ENCODE measurements around the gene TERT.

The TERT gene

DNA sequence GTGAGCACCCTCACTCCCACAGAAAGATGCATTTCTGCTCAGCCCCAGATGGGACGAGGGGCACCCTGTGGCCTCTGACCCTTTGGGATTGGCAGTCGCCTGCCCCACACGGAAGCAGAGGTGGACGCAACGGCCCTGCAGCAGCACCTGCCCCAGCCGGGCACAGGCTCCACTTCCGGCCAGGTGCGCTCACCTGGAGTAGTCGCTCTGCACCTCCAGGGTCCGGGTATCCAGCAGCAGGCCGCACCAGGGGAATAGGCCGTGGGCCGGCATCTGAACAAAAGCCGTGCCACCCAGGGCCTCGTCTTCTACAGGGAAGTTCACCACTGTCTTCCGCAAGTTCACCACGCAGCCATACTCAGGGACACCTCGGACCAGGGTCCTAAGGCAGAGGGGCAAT lies 30.7 kb downstream of the TERT start:
- in situ Hi-C loops (cut with HindIII; ENCODE audit: low sequenced_read_pairs), result no loop called here
- DNase-seq (ENCODE audit: low read depth), result no peak
- TF ChIP-seq, protein P1, sequence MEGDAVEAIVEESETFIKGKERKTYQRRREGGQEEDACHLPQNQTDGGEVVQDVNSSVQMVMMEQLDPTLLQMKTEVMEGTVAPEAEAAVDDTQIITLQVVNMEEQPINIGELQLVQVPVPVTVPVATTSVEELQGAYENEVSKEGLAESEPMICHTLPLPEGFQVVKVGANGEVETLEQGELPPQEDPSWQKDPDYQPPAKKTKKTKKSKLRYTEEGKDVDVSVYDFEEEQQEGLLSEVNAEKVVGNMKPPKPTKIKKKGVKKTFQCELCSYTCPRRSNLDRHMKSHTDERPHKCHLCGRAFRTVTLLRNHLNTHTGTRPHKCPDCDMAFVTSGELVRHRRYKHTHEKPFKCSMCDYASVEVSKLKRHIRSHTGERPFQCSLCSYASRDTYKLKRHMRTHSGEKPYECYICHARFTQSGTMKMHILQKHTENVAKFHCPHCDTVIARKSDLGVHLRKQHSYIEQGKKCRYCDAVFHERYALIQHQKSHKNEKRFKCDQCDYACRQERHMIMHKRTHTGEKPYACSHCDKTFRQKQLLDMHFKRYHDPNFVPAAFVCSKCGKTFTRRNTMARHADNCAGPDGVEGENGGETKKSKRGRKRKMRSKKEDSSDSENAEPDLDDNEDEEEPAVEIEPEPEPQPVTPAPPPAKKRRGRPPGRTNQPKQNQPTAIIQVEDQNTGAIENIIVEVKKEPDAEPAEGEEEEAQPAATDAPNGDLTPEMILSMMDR (IDR thresholded peaks at IDR 0.05; ENCODE audit: low read depth, low read length, missing control alignments), result no peak
- no peak overlapping the region for H3K4me3 ChIP-seq (ENCODE audit: low read depth, low read length)

DNA sequence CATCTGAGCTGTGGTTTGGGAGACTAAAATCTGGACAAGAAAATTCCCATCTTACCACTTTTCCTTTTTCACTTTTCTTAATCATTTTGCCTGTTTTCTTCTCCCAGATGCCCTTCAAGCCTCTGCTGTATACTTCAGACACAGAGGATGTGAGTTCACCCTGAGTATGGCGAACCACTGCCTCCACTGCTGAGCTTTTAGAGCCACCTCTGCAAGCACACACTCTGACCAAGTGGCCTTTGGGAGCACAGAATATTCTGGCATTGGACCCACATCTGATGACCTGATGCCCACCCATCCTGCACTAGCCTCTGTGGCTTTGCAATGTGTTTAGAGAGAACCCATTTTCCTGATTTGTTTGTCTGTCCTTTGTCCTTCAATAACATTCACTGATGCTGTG lies 32.5 kb downstream of the TERT start:
- DNase-seq (ENCODE audit: low read depth), result no peak
- in situ Hi-C loops (cut with HindIII; ENCODE audit: low sequenced_read_pairs), result no loop called here
- TF ChIP-seq, protein P1 (IDR thresholded peaks at IDR 0.05; ENCODE audit: low read depth, low read length, missing control alignments), result no peak
- H3K4me3 ChIP-seq (ENCODE audit: low read depth, low read length), result no peak overlapping the region

DNA sequence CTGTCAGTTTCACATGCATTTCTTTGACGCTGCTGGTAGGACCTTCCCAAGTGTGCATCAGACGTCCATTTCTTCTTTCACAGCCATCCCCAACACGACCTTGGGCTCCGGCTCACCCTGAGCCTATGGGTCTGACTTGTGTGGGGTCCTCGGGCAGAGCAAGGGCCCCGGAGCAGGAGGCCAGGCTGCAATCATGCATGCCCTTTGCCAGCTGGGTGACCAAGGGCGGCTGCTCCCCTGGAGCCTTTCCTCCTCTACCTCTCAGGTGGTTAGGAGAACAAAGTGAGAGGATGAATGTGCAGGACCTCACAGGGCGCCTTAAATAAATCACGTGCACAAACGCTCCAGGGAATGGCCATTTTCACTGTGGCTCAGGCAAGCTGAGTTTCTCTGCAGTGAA lies 33.2 kb downstream of the TERT start:
- in situ Hi-C loops (cut with HindIII; ENCODE audit: low sequenced_read_pairs), result no loop called here
- TF ChIP-seq, protein P1 (IDR thresholded peaks at IDR 0.05; ENCODE audit: low read depth, low read length, missing control alignments), result no peak
- no peak for DNase-seq (ENCODE audit: low read depth)
- H3K4me3 ChIP-seq (ENCODE audit: low read depth, low read length), result no peak overlapping the region

DNA sequence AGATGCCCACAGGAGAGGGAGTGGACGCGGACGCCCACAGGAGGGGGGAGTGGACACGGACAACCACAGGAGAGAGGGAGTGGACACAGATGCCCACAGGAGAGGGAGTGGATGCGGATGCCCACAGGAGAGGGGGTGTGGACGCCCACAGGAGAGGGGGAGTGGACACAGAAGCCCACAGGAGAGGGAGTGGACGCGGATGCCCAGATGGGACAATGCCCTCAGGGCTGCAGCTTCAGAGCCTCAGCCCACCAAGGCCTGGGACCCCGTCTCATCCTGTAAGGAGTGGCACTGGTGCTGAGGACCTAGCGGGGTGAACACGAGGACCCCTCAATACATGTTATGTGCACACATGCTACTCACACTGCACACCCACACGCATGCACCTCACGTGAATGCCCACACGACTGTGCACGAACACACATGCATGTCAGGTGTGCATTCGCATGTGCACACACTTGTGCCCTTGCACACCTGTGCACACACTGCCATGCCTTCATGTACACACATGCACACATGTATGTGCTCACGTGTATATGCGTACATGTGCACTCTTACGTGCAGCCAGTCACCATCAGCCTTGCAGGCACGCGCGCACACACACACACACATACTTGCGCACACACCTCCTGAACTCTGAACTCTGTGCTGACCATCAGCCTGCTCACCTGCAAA lies 34.9 kb downstream of the TERT start:
- in situ Hi-C loops (cut with HindIII; ENCODE audit: low sequenced_read_pairs), result no loop called here
- TF ChIP-seq, protein P1 (IDR thresholded peaks at IDR 0.05; ENCODE audit: low read depth, low read length, missing control alignments), result no peak
- DNase-seq (ENCODE audit: low read depth), result no peak
- H3K4me3 ChIP-seq (ENCODE audit: low read depth, low read length), result no peak overlapping the region

DNA sequence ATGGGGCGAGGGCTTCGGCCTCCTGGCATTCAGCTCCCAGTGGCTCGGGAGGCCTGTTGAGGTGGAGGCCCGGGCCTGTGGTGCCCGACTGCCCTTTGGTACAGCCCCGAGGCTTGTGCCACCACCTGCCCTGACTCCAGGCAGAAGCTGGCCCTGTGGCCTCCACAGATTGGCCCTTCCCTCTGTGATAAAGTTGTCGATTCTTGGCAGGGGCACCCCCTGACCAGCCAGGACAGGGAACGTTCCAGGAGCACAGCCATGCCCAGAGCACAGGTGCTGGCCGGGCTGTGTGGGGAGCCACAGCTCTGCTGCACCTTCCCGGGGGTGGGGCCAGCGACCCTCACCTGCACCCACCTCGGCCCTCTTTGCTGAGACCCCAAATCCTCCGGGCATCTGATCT lies 37.0 kb downstream of the TERT start:
- DNase-seq (ENCODE audit: low read depth), result no peak
- in situ Hi-C loops (cut with HindIII; ENCODE audit: low sequenced_read_pairs), result no loop called here
- TF ChIP-seq, protein P1 (IDR thresholded peaks at IDR 0.05; ENCODE audit: low read depth, low read length, missing control alignments), result no peak
- H3K4me3 ChIP-seq (ENCODE audit: low read depth, low read length), result no peak overlapping the region

DNA sequence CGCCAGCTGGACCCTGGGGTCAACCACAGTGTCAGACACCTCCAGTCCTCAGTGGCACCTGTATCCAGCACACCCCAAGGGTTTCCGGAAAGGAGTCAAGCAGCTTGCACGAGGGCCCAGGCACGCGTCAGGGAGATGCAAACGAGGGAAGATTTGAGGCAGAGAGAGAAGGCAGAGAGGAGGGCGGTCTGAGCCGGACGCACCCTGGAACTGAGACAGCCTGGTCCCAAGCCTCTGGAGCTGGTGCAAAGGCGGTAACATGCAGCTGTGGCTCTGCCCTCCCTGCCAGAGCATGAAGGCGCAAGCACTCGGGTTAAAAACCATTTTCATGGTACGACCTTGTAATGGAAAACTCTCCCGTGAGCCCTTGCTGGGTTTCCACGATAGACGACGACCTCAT lies 37.5 kb downstream of the TERT start:
- TF ChIP-seq, protein P1 (IDR thresholded peaks at IDR 0.05; ENCODE audit: low read depth, low read length, missing control alignments), result no peak
- in situ Hi-C loops (cut with HindIII; ENCODE audit: low sequenced_read_pairs), result no loop called here
- no peak overlapping the region for H3K4me3 ChIP-seq (ENCODE audit: low read depth, low read length)
- no peak for DNase-seq (ENCODE audit: low read depth)
